PC-3 (cell line): Measurements from ENCODE around the gene CDH4.

Experiments used
- CTCF ChIP-seq: fragments of 300-600 bp; sonication (generic); conservative IDR thresholded peaks from 2 replicates; pipeline ENCODE4 v1.5.1; 2017; ENCODE audit warnings: antibody characterized with exemption, low read depth, mild to moderate bottlenecking, low read length
- EZH2 ChIP-seq: fragments of 300-600 bp; sonication (generic); IDR thresholded peaks from one replicate; pipeline ENCODE4 v1.6.1; 2017; ENCODE audit warnings: antibody characterized with exemption, mild to moderate bottlenecking, low read length; ENCODE audit not compliant: unreplicated experiment
- EZH2phosphoT487 ChIP-seq: fragments of 300-600 bp; sonication (generic); IDR thresholded peaks from 2 replicates; pipeline ENCODE4 v1.6.1; 2018; ENCODE audit warnings: mild to moderate bottlenecking, antibody characterized with exemption, low read length, borderline replicate concordance

DNA sequence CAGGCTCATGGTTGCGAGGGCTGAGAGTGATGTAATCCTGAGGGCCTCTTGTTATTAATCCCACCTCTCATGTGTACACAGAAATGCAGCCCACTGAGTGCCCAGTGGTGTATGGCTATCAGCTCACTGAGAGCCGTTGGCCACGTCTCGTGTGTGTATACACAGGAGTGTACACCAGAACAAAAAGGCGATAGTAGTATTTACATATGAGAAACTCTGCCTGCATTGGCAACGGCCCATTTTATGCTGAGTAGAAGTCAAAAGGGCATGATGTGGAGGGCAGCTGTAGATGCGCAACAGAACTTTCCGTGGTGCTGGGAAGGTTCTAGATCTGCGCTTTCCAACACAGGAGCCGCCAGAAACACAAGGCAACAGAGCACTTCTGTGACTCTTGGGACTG lies 28.9 kb upstream of the CDH4 start:
- TF ChIP-seq CTCF (no peak), EZH2phosphoT487 (no peak), EZH2 (no peak)
